NOMO-1 treated with DMSO at 0.1 percent for 48 hours (cell line): Measurements from ENCODE around the gene NTHL1.
"Not testable (repeated sequence)": the region's sequence is repeated elsewhere in the genome, so short reads cannot be mapped to it uniquely, and the experiment has no call there.

Experiments
- DNase-seq: peaks from one replicate; lab custom pipeline; 2025; ENCODE audit not compliant: unreplicated experiment; lab: John Stamatoyannopoulos, UW

Gene NTHL1

GRCh38 chr16:2011726-2012125 is 35.9 kb downstream of the NTHL1 start:
- not testable (repeated sequence) for DNase-seq

GRCh38 chr16:2009791-2010510 is 37.7 kb downstream of the NTHL1 start, which contains the start of gene ZNF598:
ZNF598 (minus strand) TSS chr16:2009821.
- peak; percentile 77 for DNase-seq

DNA sequence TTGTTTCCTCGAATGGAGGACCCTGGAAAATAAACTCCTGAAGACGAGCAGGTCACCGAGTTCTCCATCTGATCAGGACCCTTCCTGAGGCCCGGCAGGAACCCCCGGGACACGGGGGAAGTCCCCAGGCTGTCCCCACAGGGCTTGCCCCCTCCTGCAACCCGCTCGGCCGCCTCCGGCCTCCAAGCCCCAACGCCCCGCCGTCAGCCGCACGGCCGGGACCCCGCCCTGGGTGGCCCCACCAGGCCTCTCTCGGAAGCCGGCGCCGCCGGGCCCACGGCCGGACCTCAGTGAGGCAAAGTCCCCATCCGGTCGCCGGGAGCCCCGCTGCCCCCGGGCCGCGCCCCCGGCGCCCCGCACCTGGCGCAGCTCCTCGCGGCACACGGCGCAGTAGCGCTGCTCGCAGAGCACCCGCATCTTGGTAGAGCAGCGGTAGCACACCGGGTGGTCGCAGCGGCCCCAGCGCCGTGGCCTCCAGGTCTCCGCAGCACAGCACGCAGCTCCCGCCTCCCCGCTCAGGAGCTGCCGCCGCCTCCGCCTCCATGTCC is 38.4 kb downstream of the NTHL1 start:
- DNase-seq, result no peak

DNA sequence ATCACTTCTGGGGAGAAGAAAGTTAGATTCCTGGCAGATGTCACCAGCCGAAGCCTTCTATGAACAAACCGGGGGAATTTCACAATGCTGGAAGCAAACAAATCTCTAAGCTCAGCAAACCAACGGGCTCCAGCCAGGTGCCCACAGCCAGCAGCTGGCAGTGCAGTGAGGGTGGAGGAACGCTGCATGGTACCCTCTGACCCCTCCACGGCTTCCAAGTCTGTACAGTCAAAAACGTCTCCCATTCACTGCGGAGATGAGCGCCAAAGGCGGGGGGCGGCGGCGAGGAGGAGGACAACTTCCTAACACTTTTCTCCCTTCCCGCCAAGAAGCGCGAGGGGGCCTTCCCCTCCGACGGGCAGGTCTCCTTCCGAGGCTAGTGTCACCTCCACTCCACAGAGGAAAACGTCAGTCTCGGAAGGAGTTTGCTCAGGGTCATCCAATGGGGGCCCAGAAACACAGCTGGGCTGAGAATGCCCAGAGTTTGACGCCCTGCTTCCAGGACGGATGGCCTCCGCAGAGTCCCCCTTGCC is 38.9 kb downstream of the NTHL1 start:
- peak; percentile 31 for DNase-seq

GRCh38 chr16:2008009-2008526 is 39.6 kb downstream of the NTHL1 start:
- DNase-seq, result peak; percentile 25

DNA sequence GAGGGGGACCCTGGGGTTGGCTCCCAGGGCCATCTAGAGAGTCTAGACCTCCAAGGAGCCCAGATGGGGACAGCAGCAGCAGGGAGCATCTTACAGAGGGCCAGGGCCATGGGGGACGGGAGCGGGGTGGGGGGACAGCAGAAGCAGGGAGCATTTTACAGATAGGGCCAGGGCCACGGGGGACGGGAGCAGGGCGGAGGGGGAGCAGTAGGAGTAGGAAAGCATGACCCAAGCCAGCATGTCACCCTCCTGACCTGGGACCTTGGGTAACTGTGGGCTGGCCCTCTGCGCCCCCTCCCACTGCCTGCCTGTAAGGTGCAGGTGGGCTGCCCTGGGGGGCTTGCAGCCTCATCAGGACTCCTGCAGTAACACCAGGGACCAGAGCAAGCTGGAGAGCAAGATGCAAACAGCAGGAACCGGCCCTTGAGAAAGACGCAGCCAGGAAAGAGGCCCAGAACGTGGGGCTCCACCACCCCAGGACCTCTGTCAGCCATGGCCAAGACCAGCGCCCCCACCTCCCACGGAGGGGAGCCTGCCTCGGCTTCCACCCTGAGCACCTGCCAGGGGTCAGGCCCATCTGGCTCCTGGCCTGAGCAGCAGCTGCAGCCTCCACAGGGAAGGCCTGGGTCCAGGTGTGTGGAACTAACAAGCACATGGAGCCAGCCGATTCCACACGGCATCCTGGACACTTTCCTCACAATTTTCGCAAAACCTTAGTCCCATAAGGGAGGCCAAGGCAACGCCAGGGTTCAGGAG is 40.4 kb downstream of the NTHL1 start:
- no peak for DNase-seq

GRCh38 chr16:2006317-2006716 is 41.3 kb downstream of the NTHL1 start:
- no peak for DNase-seq

- DNase-seq, result no peak
Observed at GRCh38 chr16:2005646-2006045, 42.0 kb downstream of the NTHL1 start.

GRCh38 chr16:2004795-2005517 is 42.7 kb downstream of the NTHL1 start:
- no peak for DNase-seq

- peak; percentile 73 for DNase-seq
Observed at GRCh38 chr16:2003827-2004641, 43.6 kb downstream of the NTHL1 start.

DNA sequence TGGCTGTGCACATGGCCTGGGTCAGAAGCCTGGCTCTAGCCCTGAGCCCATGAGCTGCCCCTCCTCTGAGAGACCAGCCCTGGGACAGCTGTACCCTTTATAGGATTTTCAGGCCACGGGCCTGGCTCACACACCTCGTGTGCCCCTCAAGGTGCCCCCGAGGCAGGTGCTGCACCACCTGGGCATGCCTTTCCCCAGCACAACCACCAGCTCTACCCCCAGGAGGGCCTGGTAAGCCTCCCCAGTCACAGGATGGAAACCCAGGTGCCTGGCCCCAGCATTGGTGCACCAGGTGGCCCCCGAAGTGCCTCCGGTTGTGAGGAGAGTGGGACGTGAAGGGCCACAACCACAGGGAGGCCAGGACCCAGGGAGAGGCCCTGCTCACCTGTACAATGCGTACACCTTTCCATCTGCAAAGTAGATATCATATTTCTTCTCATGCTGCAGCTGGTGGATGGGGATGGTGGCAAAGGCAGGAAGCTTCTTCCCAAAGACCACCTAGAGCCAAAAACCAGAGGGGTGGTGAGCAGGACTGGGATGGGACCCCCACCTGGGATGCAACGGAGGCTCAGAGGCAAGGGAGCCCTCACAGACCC is 44.3 kb downstream of the NTHL1 start:
- no peak for DNase-seq

DNA sequence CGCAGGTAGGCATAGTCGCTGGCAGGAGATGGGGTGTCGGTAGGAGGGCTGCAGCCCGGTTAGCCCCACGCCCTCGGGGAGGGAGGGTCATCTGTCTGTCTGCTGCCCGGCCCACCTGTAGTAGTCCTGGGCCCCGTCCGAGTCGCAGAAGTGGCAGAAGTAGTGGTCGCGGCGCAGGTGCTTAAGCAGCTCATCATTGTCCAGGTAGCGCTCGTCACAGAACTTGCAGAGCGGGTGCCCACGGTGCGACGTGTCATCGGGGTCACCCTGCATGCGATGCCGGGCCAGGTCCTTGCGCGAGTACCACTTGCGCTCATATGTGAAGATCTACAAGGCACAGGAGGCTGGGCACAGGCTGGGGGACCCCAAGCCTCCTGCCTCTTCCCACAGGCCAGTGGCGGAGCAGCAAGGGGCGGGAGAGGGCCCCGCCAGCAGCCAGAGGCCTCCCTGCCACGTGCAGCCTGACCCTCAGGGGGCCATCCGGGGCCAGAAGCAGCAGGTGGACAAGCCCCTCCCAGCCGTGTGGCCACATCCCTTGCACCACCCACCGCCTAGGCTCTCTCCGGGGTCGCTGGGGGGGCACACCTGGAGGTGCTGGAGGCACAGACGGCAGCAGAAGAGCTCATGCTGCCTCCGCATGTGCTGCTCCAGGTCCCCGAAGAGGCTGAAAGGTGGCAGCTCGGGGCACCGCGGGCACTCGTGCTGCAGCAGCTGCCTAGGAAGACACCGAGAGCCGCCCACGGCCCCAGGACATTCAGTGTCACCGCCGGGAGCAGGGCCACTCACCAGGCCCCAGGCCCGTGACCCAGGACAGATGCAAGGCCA is 45.0 kb downstream of the NTHL1 start:
- no peak for DNase-seq

- no peak for DNase-seq
Observed at GRCh38 chr16:2001456-2002355, 45.9 kb downstream of the NTHL1 start.

GRCh38 chr16:2001035-2001434 is 46.6 kb downstream of the NTHL1 start:
- no peak for DNase-seq

DNA sequence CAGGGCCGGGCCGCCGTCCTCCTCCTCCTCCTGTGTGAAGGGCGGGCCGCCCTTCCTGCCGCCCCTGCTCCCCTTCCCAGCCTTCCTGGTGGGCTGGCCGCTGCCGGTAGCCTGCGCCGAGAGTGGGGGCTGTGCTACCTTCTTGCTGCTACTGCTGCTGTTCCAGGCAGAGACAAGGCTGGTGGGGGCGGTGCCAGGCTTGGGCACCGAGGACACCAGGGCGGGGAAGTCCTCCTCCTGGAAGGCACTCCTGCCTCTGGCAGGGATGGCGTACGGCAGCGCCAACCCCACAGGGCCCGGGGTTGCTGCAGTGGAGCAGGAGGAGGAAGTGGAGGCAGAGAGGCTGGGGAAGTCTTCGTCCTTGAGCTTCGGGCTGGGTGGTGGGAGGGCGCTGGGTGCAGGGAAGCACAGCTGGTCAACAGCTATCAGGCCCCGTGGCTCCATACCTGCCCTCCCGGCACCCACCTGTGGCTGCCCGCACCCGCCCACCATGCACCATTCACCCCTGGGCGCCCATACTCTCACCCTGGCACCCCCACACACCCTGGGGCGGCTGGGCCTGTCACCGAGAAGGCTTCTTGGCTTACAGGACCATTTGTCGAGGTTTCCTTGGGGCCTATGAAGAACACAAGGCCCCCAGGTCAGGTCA is 47.6 kb downstream of the NTHL1 start:
- no peak for DNase-seq

- DNase-seq, result no peak
Observed at GRCh38 chr16:1998852-1999801, 48.5 kb downstream of the NTHL1 start.
